Activated CD4-positive, alpha-beta T cell treated with anti-CD3 and anti-CD28 coated beads, Interleukin-2, Interleukin-6, amounts not matched to agents 100 ng/mL and 50 ng/mL, durations not matched to agents 16 hours and 8 hours (primary cell): ENCODE data around the gene FGFBP3.
"Not testable (repeated sequence)": the region's sequence is repeated elsewhere in the genome, so short reads cannot be mapped to it uniquely, and the experiment has no call there.

ENCODE experiments used
- DNase-seq: peaks from one replicate; pipeline ENCODE4 v3.0.0-alpha.2; 2020

FGFBP3 gene

GRCh38 chr10:91901784-91902677, 7.3 kb downstream of the FGFBP3 start:
- DNase-seq: peak; percentile 86

- DNase-seq: no peak
Measured at GRCh38 chr10:91897421-91897820, 11.9 kb downstream of the FGFBP3 start.

GRCh38 chr10:91896212-91896756, 13.0 kb downstream of the FGFBP3 start:
- DNase-seq: no peak

- DNase-seq: not testable (repeated sequence)
Measured at GRCh38 chr10:91894261-91894685, 15.0 kb downstream of the FGFBP3 start.

- no peak for DNase-seq
Measured at GRCh38 chr10:91893051-91893450, 16.2 kb downstream of the FGFBP3 start.

- DNase-seq: no peak
Measured at GRCh38 chr10:91891125-91892001, 17.9 kb downstream of the FGFBP3 start.

GRCh38 chr10:91887272-91888076, 21.8 kb downstream of the FGFBP3 start:
- DNase-seq: peak; percentile 24

- no peak for DNase-seq
Measured at GRCh38 chr10:91886954-91887271, 22.4 kb downstream of the FGFBP3 start.

GRCh38 chr10:91885362-91886079, 23.8 kb downstream of the FGFBP3 start:
- no peak for DNase-seq

GRCh38 chr10:91884536-91884935, 24.8 kb downstream of the FGFBP3 start:
- DNase-seq: no peak

- no peak for DNase-seq
Measured at GRCh38 chr10:91883549-91884444, 25.5 kb downstream of the FGFBP3 start.

GRCh38 chr10:91880310-91880709, 29.0 kb downstream of the FGFBP3 start:
- DNase-seq: no peak

GRCh38 chr10:91879515-91880170, 29.6 kb downstream of the FGFBP3 start:
- no peak for DNase-seq

GRCh38 chr10:91875779-91876178, 33.5 kb downstream of the FGFBP3 start:
- DNase-seq: no peak

- no peak for DNase-seq
Measured at GRCh38 chr10:91875156-91875555, 34.1 kb downstream of the FGFBP3 start.

- DNase-seq: no peak
Measured at GRCh38 chr10:91865562-91866081, 43.7 kb downstream of the FGFBP3 start.

- peak; percentile 25 for DNase-seq
Measured at GRCh38 chr10:91864744-91865143, 44.5 kb downstream of the FGFBP3 start.

GRCh38 chr10:91864099-91864498, 45.2 kb downstream of the FGFBP3 start:
- DNase-seq: no peak

- no peak for DNase-seq
Measured at GRCh38 chr10:91860885-91861284, 48.4 kb downstream of the FGFBP3 start.

GRCh38 chr10:91856637-91857036, 52.6 kb downstream of the FGFBP3 start:
- peak; percentile 4 for DNase-seq
